ENCODE data around the gene MRPS25.

The MRPS25 gene

GRCh38 chr3:15081960-15082664 lies 17.0 kb upstream of the MRPS25 start:
- no peak for DNase-seq (ENCODE audit: low spot score)

- peak; percentile 17 for DNase-seq (ENCODE audit: low spot score)
Observed at GRCh38 chr3:15079091-15079490, 14.0 kb upstream of the MRPS25 start.

GRCh38 chr3:15074500-15074899 lies 9.4 kb upstream of the MRPS25 start:
- no peak for DNase-seq (ENCODE audit: low spot score)

DNA sequence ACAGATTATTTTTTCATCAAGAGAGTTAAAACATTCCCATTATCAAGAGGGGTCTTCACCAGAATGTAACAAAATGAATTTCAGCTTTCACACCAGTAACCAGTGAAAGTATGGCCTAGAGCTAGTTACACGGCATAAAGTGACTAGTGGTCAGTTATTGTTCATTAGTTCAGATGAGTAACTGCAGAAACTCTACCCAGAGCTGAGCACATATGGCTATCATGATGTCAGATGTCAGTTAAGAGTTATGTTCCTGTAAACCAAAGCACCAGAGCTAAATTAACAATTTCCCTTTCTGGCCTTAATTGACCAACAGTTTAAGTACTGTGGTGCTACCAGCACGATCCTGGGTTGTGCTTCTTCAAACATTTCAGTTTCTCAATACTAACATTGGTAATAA lies 6.6 kb upstream of the MRPS25 start:
- DNase-seq (ENCODE audit: low spot score) = no peak

- no peak for DNase-seq (ENCODE audit: low spot score)
Observed at GRCh38 chr3:15069441-15069840, 4.3 kb upstream of the MRPS25 start.

- no peak for DNase-seq (ENCODE audit: low spot score)
Observed at GRCh38 chr3:15066467-15066866, 1.4 kb upstream of the MRPS25 start.

GRCh38 chr3:15065550-15066007 lies 464 bp upstream of the MRPS25 start:
- no peak for DNase-seq (ENCODE audit: low spot score)

- peak; percentile 45 for DNase-seq (ENCODE audit: low spot score)
Observed at GRCh38 chr3:15064299-15064834, 748 bp downstream of the MRPS25 start.

- no peak for DNase-seq (ENCODE audit: low spot score)
Observed at GRCh38 chr3:15063656-15064286, 1.3 kb downstream of the MRPS25 start.

GRCh38 chr3:15063238-15063637 lies 1.9 kb downstream of the MRPS25 start:
- DNase-seq (ENCODE audit: low spot score) = no peak

- DNase-seq (ENCODE audit: low spot score) = no peak
Observed at GRCh38 chr3:15060029-15060428, 5.1 kb downstream of the MRPS25 start.

- DNase-seq (ENCODE audit: low spot score) = no peak
Observed at GRCh38 chr3:15056676-15057404, 8.3 kb downstream of the MRPS25 start.

DNA sequence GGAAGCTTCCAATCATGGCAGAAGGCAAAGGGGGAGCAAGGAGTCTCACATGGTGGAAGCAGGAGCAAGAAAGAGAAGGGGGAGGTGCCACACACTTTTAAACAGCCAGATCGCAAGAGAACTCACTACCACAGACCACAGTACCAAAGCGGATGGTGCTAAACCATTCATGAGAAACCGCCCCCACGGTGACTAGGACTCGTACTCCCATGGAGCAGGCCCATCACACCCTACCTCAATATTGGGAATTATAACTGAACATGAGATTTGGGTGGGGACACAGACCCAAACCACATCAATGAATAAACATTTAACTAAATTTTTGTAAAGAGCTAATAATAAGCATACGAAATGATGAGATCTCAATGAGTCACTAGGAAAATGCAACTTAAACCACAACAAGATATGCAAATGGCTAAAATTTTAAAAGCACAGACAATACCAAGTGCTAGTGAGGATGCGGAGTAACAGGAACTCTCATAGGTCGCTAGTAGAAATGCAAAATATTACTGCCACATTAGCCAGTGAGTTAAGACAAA lies 10.0 kb downstream of the MRPS25 start:
- no peak for DNase-seq (ENCODE audit: low spot score)

GRCh38 chr3:15053541-15053940 lies 11.6 kb downstream of the MRPS25 start:
- no peak for DNase-seq (ENCODE audit: low spot score)

DNA sequence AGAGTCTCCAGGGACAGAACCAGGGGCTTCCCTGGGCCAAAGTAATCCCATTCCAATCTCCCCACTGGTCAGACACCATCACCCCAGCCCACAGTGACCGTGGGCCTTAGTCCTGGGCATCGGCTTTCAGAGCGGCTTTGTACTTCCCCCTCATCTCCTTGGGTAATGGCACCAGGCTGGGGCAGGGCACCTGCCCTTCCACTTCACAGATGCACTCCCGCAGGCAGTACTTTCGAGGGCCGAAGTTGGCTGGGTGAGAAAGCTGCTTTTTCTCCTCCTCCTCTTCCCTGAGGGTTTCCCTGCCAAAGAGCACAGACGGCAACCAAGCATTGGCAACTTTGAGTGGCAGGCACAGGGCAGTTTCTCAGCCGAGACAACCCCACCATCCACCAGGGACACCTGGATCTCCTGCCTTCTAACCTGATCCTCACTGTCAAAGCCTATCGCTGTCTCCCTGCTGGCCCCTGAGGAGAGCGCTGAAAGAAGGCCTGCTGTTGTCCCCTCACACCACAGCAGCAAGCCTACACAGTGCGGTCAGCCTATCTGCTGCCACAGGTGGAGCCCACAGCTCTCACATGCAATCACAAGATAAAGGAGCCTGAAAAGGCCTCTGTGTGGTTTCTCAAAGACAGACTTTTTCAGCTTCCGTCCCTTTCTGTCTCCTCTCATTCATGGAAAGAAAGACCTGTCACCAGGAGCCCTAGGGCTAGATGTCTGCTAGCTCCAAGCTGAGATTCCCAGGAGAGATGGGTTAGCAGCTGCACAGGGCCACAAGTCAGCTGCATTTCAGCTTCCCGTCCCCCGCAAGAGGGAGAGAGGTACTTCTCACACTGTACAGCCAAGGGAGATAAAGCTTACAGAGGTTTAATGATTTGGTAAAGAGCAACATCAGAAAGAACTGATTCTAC lies 12.5 kb downstream of the MRPS25 start:
- DNase-seq (ENCODE audit: low spot score) = no peak

GRCh38 chr3:15051531-15051930 lies 13.6 kb downstream of the MRPS25 start:
- peak; percentile 73 for DNase-seq (ENCODE audit: low spot score)

DNA sequence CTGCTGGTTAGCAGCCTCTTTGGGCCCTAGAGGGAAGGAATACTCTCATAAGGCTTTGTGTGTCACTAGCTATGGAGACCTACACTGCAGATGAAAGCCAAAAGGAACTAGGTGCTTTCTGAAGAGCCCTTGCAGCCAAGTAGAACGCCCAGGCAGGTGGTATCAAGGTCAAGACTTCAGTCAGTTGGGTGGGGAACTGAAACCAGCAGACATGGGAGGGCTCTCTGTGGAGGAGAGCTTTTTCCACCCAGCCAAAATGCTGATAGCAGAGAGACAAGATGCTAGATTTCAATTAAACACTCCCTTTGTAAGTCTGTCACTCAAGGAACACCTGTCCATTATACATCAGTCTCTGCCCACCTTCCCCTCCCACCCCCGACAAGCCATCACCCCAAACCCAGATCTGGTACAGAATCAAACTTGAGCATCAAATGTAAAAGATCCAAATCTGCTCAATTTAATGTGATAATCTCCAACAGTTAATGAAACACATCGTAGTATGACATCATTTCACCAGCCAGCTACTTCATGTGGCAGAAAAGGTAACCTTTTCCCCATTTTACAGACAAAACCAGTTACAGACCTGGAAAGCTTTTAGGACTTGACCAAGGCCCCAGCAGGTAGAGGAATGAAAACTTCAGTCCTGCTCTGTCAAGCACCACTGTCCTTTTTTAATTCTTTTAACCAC lies 14.6 kb downstream of the MRPS25 start:
- peak; percentile 87 for DNase-seq (ENCODE audit: low spot score)

- DNase-seq (ENCODE audit: low spot score) = no peak
Observed at GRCh38 chr3:15049584-15049983, 15.5 kb downstream of the MRPS25 start.

DNA sequence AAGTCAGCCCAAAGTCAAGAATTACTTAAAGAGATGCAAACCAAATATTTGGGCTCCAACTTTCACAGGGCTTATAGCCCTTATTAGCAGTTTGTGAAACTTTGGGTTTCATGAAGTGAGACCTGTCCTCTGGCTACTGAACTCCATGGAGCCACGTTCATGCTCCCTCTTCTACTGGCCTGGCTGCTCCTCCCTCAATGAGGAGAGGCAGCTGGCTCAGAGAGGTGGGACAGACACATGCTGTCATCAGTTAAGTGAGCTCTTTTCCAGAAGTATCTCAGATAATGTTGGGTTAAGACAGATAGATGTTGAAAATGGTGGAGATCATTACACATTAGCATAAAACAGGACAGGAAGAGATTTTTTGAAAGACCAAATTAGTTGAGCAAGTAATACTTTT lies 19.4 kb downstream of the MRPS25 start:
- DNase-seq (ENCODE audit: low spot score) = no peak

- no peak for DNase-seq (ENCODE audit: low spot score)
Observed at GRCh38 chr3:15044326-15044725, 20.8 kb downstream of the MRPS25 start.
